HG03045 (cell line): ENCODE results near the gene CCM2.

ENCODE experiments used
- ATAC-seq: cut with Tn5 transposase; IDR thresholded peaks from one replicate; pipeline ENCODE4 v1.9.1; 2021; ENCODE audit warnings: mild to moderate bottlenecking, moderate library complexity; ENCODE audit not compliant: unreplicated experiment

CCM2 gene

DNA sequence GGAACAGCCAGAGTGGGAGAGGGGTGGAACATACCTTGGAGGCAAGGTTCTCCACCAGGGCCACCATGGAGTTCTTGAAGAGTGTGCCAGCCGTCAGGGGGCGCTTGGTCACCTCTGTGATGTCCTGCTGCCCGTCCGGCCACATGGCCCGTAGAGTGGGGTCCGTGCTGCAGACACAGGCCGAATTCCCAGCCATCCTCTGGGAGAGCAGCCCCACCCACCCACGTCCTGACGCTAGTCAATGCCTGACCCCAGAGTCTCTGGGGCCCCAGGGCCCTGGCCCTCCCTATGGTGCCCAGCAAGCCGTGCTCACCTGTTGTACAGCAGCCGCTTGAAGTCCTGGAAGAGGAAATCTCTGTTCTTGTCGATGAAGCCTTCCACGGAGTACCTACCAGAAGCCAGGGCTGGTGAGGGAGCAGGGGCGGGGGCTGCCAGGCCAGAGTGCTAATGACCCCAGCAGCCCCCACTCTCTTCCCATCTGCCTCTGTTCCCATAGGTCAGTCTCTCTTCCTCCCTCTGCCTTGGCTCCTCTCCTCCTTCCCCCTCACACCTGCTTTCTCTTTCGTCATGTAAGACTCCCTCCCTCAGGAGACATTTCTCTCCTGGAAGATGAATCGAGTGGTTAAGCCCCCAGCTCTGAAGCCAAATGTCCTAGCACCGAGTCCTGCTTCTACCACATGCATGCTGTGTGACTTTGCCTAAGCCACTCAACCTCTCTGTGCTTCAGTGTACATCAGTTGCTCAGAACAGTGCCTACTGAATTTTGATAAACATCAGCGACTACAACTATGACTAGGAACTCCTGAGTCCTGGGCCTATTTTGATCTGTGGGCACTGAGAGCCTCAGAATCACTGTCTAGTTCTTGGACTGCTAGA is 32.2 kb upstream of the CCM2 start:
- ATAC-seq: no peak

DNA sequence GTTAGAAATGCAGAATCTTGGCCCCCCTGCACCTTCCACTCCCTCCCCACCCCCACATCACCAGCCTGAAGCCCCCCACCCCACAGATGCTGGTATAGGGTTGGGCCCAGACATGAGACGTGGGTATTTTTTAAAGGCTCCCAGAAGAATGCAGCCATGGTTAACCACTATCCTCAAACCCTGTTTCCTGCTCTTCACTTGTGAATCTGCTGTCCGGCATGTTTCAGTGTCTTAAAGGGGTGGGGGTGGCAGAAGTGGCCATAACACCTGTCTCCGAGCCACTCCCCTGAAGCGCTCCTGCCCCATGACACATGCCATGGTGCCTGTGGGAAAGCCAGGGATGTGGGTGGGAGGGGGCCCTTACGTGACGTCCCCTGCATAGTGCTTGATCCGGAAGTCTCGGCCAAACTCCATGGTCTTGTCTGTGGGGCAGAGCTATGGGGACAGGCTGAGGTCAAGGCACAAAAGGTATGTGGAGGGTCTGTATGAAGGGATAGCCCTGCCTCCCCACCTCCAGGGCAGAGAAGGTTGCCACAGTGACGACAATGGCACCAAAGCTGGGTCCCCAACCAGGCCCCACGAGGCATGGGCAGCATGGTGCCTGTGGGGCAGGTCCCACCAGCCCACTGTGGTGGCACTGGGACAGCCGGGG is 30.8 kb upstream of the CCM2 start:
- ATAC-seq: no peak

GRCh38 chr7:44969701-44970522 is 30.1 kb upstream of the CCM2 start:
- ATAC-seq: no peak

GRCh38 chr7:44970523-44971051 is 29.4 kb upstream of the CCM2 start:
- ATAC-seq: no peak

DNA sequence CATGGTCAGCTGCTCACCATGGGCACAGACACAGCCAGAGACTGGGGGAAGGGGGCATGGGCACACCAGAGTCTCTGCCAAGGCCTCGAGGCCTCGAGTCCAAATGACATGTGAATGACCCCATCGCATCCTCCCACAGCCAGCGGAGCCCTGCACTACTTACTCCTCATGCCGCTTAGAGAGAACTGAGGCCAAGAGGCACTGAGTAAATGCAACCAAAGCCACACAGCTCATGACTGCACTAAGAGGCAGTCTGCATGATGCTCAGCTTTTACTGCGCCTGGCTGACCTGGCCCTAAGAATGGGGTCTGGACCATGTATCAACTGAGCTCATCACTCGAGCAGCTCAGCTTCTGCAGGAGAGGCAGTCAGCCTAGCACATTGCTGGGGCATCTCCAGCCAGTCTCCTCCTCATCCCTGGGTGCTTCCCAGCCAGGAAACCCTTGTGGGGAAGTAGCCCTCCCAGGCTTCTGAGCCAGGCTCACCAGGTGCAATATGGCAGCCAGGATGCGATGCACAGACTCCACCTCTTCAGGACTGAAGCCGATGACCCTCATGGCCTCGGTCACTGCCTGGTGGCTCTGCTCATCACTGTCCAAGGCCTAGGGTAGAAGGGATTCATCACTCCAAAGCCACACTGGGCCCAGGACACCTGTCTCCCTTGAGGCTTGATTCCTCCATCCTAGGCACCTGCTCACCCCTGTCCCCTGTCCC is 28.7 kb upstream of the CCM2 start:
- no peak for ATAC-seq

DNA sequence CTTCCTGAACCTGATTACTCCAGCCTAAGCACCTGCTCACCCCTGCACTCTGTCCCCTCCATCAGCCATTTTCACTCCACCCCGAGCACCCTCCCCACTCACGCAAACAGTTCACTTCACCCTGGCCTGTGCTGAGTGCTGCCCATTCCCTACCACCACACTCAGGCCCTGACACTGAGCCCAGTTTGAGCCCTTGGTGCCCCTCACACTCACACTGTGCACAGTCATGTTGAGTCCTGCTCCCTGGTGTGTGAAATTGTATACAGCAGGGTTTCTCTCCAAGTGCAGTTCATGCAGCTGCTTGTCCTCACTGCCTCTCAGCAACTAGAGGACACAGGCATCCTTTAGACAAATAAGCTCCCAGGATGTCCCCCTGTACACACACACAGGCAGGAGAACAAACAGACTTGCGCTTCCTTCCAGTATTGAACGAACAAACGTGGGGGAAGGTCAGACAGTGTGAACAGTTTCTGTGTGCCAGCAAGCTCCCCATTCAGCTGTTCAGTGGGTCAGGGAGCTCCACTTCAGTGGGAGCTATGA is 28.0 kb upstream of the CCM2 start:
- ATAC-seq: no peak

DNA sequence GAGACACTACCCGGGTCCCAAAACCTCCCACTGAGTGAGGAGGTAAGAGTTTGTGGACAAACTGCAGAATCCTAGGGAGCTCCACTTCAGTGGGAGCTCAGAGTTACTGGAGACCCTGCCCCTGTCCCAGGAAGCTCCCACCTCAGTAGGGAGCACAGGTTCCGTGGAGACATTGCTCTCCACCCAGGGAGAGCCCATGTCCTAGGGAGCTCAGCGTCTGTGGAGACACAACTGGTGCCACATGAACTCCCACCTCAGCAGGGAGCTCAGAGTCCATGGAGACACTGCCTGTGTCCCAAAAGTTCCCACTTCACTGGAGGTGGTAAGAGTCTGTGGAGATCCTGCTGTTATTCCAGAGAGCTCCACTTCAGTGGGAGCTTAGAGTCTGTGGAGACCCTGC is 27.4 kb upstream of the CCM2 start:
- ATAC-seq: no peak

- ATAC-seq: no peak
These were observed 26.2 kb upstream of the CCM2 start for GRCh38 chr7:44973610-44974401.

GRCh38 chr7:44974549-44974948 is 25.5 kb upstream of the CCM2 start:
- ATAC-seq: no peak

DNA sequence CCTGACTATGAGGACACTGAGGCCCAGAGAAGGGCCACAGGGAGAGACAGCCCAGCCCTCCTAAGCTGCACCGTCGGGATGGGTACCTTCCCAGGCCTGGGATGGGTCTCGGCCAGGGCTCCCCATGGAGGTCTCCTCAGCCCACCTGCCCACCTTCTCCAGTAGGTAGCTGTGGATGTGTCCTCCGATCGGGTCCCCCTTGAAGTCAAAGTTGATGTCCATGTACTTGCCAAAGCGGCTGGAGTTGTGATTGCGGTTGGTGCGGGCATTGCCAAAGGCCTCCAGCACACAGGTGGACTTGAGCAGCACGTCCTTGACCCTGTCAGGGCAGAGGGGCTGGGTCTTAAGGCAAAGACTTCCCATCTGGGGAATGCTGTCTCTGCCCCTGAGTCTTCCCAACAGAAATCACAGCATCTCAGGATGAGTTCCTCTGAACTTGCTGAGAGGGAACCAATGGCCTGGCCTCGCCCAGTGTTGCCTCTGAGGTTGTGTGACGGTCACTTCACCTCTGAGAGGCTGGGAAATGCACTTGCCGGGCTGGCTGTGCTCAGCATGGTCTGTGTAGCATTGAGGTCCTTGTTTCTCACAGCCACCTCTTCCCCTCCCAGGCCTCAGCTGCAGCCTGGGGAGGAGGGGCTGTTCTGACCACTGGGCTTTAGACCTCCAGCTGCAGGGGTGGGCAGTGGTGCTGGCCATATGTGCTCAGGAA is 24.5 kb upstream of the CCM2 start:
- no peak for ATAC-seq

- no peak for ATAC-seq
These were observed 23.8 kb upstream of the CCM2 start for GRCh38 chr7:44976040-44976745.

DNA sequence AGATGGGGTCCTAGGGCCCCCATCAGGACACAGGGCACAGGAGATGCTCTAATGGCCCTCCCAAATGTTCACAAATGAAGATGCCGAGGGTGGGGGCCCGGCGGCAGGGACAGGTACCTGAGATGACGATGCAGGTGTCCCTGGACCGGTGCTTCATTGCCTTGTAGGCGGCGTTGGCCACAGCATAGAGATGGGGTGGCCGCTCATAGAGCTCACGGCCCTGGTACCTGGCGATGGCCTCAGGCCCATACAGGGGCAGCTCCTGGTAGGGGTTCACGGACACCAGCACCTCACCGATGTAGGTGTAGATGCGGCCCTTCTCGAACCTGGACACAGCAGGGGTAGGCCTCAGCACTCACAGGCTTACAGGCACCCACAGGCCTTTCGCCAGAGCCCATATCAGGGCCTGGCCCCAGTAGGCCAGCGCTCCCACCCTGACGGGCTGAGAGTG is 23.2 kb upstream of the CCM2 start:
- no peak for ATAC-seq

DNA sequence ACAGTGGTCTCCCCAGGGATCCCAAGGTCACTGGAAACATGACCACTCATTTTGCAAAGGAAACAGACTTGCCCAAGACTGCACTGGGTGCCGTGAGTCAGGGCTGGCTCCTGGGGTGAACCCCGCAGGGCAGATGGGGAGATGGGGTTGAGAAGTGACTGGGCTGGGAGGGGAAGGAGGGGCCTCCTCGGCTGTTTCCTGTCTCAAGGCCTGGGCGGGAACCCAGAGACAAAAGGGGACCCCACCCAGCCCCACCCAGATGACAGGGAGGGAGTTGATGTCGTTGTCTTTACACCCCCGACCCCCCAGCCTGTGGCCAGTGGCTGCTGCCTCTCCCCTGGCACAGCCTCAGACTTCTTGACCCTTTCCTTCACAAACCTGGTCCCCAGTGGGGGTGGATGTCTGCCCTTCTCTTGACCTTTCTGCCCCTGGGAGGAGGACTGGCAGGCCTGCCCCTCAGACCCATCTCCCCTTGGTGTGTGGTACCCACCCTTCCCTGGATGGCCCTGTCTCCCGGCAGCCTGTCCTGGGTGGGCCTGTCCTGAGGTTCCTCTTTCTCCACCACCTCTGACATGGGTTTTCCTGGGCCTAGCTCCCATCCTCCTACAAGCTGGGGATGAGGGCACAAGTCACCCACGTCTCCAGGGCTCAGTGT is 22.6 kb upstream of the CCM2 start:
- ATAC-seq: no peak

- no peak for ATAC-seq
These were observed 22.1 kb upstream of the CCM2 start for GRCh38 chr7:44977959-44978335.

- ATAC-seq: peak; percentile 48
These were observed 21.3 kb upstream of the CCM2 start, which contains the start of gene MYO1G for GRCh38 chr7:44978511-44979366. Gene MYO1G, minus strand, starts transcription at chr7:44979015. Its CDS starts 54 bp downstream, at chr7:44978961.

- no peak for ATAC-seq
These were observed 20.3 kb upstream of the CCM2 start for GRCh38 chr7:44979481-44980392.
